Transverse colon (tissue), 4 donors: ENCODE data around the gene SLC19A1. TPM values are rescaled to one million over a fixed set of nuclear protein-coding genes. Genes with fewer than 3 reads are reported as not detected.

Experiments
- DNase-seq: peaks from one replicate; pipeline ENCODE4 v3.0.0-alpha.2; 2019
- H3K27ac ChIP-seq, 4 donors: fragments of 200-600 bp; sonication (generic); 2 replicates each; pipeline ENCODE4 v1.5.1; 2016 to 2018; ENCODE audit warnings: inconsistent platforms in 4 of 4
- H3K27me3 ChIP-seq: fragments of 200-600 bp; sonication (generic); 2 replicates; pipeline ENCODE4 v1.5.1; 2017; ENCODE audit warnings: inconsistent platforms
- H3K36me3 ChIP-seq, 4 donors: fragments of 200-600 bp; sonication (generic); 2 replicates each; pipeline ENCODE4 v1.5.1; 2017 to 2019; ENCODE audit warnings: inconsistent platforms in 4 of 4
- H3K4me1 ChIP-seq, 4 donors: fragments of 200-600 bp; sonication (generic); 2 replicates each; pipeline ENCODE4 v1.5.1; 2017 to 2020; ENCODE audit warnings: inconsistent platforms in 4 of 4
- H3K4me3 ChIP-seq, 4 donors: fragments of 200-600 bp; sonication (generic); 1 replicate in 1 of 4; 2 replicates in 3 of 4; pipeline versions ENCODE4 v1.5.1 to v1.6.1; 2017 to 2019; ENCODE audit warnings: inconsistent platforms in 4 of 4
- H3K9me3 ChIP-seq, 2 donors: fragments of 200-600 bp; sonication (generic); 2 replicates each; pipeline ENCODE4 v1.5.1; 2017 to 2019; ENCODE audit warnings: inconsistent platforms in 2 of 2
- EP300 ChIP-seq: sonication (generic); formaldehyde crosslinking; IDR thresholded peaks from one replicate; pipeline ENCODE4 v1.6.1; 2017; ENCODE audit warnings: antibody characterized with exemption, low read depth
- POLR2A ChIP-seq: fragments of 450-650 bp; IDR thresholded peaks from one replicate; pipeline ENCODE4 v1.6.1; 2016; ENCODE audit warnings: antibody characterized with exemption, mild to moderate bottlenecking, moderate library complexity
- POLR2AphosphoS5 ChIP-seq, 3 donors: sonication (generic); formaldehyde crosslinking; IDR thresholded peaks; one replicate each; pipeline ENCODE4 v1.6.1; 2016; ENCODE audit warnings: antibody characterized with exemption in 3 of 3
- WGBS, 2 donors: methylation state at CpG; one replicate each; pipeline ENCODE4 v1.1.5; 2018; ENCODE audit warnings: low coverage in 1 of 2; 5-methylcytosine and 5-hydroxymethylcytosine counted together
- in situ Hi-C, 4 donors: fragments of 200-750 bp; cut with MboI; loops; one replicate each; pipeline versions ENCODE4 v1.15.0 to v1.15.1; 2017; ENCODE audit warnings: low sequenced_read_pairs in 3 of 4, low pct_ligation_motif_present in 1 of 4, low pct_unique_long_range_greater_than_20kb in 1 of 4
- intact Hi-C: fragments of 100-400 bp; cut with DNase I; formaldehyde crosslinking; loops from one replicate; pipeline ENCODE4 v1.15.1; 2023; ENCODE audit warnings: low total_unique reads
- total RNA-seq, 4 donors: library from RNA; depleted of rRNA; stranded (reverse); fragments of >200 nt; gene quantifications; one replicate each; pipeline ENCODE4 v1.1.0, GENCODE V29; 2016
- TF ChIP-seq, protein P1 (sequence below), 5 experiments: fragments of 200-600 bp in 3 of 5; fragments of 450-650 bp in 2 of 5; sonication (generic) in 3 of 5; IDR thresholded peaks; 1 replicate in 2 of 5; 2 replicates in 3 of 5; pipeline ENCODE4 v1.5.1; 2016 to 2017; ENCODE audit warnings: antibody characterized with exemption in 5 of 5, inconsistent platforms in 3 of 5, mild to moderate bottlenecking in 2 of 5, moderate library complexity in 1 of 5

SLC19A1 gene
- total RNA-seq, 4 donors from 2014 or later: 8.3 to 24.1 (median 17.3) TPM

DNA sequence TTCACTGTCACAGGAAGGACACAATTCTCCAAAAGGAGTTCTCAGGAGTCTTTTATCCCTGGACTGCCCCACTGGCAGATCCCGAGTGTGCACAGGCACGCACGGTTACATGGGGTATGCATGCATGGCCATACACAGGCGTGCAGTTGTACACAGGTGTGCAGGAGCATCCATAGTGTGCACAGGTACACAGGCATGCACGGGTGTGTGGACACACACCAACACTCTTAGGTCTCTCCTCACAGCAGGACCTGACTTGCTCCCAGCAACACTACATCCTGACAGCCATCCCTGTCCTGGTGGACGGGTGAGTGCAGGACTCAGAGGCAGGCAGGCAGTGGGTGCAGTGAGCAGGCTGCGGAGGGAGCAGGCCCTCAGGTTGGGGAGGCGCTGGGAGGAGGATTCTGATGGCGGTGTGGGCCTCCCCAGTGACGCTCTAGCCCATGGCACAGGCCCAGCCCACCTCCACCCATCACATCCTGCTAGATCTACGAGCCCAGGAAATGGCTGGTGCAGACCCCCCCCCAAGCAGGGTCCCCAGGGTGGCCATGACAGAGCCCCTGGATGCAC lies 28.4 kb downstream of the SLC19A1 start:
- H3K4me1 ChIP-seq: peaks cover 0 to 15% (median 6%) of the 10 kb centered on the region in 4 donors
- intact Hi-C loops (no loop called here), in situ Hi-C loops (no loop called here)

DNA sequence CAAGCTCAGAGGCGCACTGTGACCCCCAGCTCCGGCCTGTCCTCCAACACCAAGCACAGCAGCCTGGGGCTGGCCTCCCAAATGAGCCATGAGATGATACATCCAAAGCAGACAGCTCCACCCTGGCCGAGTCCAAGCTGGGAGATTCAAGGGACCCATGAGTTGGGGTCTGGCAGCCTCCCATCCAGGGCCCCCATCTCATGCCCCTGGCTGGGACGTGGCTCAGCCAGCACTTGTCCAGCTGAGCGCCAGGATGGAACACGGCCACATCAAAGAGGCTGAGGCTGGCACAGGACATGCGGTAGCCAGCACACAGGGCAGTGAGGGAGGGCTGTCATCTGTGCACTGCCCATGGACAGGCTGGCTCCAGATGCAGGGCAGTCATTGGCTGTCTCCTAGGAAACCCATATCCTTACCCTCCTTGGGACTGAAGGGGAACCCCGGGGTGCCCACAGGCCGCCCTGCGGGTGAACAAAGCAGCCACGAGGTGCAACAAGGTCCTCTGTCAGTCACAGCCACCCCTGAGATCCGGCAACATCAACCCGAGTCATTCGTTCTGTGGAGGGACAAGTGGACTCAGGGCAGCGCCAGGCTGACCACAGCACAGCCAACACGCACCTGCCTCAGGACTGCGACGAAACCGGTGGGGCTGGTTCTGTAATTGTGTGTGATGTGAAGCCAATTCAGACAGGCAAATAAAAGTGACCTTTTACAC lies 29.1 kb downstream of the SLC19A1 start:
- no peaks in the 10 kb centered on the region for H3K36me3 ChIP-seq
- no peak overlapping the region for H3K27ac ChIP-seq
- no peak overlapping the region for H3K4me3 ChIP-seq
- 72% methylated on average over 16 of the region's 19 CpGs; no CpG with 5 or more reads in 1 of the 2 donors for WGBS, 2 donors
- H3K27me3 ChIP-seq: no peaks in the 10 kb centered on the region
- in situ Hi-C loops (no loop called here), intact Hi-C loops (no loop called here)
- peaks cover 0 to under 1% of the 10 kb centered on the region in 2 donors for H3K9me3 ChIP-seq
- peak; percentile 59 for DNase-seq
- TF ChIP-seq, protein P1, sequence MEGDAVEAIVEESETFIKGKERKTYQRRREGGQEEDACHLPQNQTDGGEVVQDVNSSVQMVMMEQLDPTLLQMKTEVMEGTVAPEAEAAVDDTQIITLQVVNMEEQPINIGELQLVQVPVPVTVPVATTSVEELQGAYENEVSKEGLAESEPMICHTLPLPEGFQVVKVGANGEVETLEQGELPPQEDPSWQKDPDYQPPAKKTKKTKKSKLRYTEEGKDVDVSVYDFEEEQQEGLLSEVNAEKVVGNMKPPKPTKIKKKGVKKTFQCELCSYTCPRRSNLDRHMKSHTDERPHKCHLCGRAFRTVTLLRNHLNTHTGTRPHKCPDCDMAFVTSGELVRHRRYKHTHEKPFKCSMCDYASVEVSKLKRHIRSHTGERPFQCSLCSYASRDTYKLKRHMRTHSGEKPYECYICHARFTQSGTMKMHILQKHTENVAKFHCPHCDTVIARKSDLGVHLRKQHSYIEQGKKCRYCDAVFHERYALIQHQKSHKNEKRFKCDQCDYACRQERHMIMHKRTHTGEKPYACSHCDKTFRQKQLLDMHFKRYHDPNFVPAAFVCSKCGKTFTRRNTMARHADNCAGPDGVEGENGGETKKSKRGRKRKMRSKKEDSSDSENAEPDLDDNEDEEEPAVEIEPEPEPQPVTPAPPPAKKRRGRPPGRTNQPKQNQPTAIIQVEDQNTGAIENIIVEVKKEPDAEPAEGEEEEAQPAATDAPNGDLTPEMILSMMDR (IDR thresholded peaks at IDR 0.05): no peak
- TF ChIP-seq POLR2A (no peak), POLR2AphosphoS5 (IDR thresholded peaks at IDR 0.05) (peak in 1 of 3 donors; percentile 28), EP300 (no peak)
- H3K4me1 ChIP-seq: peaks cover 0 to 15% (median 6%) of the 10 kb centered on the region in 4 donors

More for the DNA sequence above, 28.4 kb downstream of the SLC19A1 start:
- Histone ChIP-seq H3K9me3 (peaks cover 5 to 7% of the 10 kb centered on the region in 2 donors), H3K36me3 (no peaks in the 10 kb centered on the region), H3K27me3 (no peaks in the 10 kb centered on the region), H3K4me3 (no peak overlapping the region), H3K27ac (no peak overlapping the region)
- 53% methylated on average over 7 of the region's 11 CpGs; no CpG with 5 or more reads in 1 of the 2 donors for WGBS, 2 donors
- TF ChIP-seq POLR2A: no peak
- TF ChIP-seq EP300: no peak
- no peak for TF ChIP-seq POLR2AphosphoS5 (IDR thresholded peaks at IDR 0.05)
- TF ChIP-seq, protein P1 (IDR thresholded peaks at IDR 0.05): no peak
- no peak for DNase-seq

GRCh38 chr21:45512626-45513002 lies 29.6 kb downstream of the SLC19A1 start:
- in situ Hi-C loops: no loop called here
- Histone ChIP-seq H3K27ac (no peak overlapping the region), H3K4me3 (no peak overlapping the region), H3K36me3 (no peaks in the 10 kb centered on the region), H3K9me3 (no peaks in the 10 kb centered on the region), H3K27me3 (no peaks in the 10 kb centered on the region), H3K4me1 (peaks cover 0 to 15% (median 6%) of the 10 kb centered on the region in 4 donors)
- TF ChIP-seq POLR2AphosphoS5 (IDR thresholded peaks at IDR 0.05): no peak
- TF ChIP-seq, protein P1 (IDR thresholded peaks at IDR 0.05): no peak
- TF ChIP-seq POLR2A: no peak
- no peak for TF ChIP-seq EP300
- 87 to 100% methylated on average over 3 to 8 of the region's 8 CpGs for WGBS, 2 donors
- intact Hi-C loops: no loop called here
- DNase-seq: no peak

DNA sequence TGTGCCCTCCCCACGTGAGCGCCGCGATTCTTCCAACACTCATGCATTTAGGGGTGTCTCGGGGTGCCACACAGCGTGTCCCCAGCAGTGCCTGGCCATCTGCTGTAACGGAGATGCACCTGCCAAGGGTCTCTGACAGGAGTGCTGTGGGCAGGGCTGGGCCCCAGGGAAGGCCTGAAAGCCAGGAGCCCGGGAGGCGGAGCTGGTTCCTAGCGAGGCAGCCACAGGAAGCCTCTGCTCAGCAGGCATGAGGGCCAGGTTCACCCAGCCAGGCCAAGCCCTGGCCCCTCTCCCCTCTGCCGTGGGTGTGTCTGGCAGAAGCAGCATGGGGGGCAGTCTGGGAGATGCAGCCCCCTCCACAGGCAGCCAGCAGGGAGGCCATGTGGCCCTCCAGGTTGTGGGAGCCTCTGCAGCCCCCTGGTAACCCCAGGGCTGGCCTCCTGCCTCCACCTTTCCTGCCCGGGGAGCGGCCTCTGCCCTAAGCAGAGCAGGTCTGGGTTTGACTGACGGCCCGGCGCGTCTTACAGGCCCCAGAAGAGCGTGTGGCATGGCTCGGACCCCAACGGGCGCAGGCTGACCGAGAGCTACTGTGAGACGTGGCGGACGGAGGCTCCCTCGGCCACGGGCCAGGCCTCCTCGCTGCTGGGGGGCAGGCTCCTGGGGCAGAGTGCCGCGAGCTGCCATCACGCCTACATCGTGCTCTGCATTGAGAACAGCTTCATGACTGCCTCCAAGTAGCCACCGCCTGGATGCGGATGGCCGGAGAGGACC lies 30.4 kb downstream of the SLC19A1 start:
- Histone ChIP-seq H3K9me3 (no peaks in the 10 kb centered on the region), H3K27ac (no peak overlapping the region), H3K27me3 (no peaks in the 10 kb centered on the region), H3K4me1 (peaks cover 0 to 15% (median 6%) of the 10 kb centered on the region in 4 donors), H3K4me3 (no peak overlapping the region), H3K36me3 (no peaks in the 10 kb centered on the region)
- in situ Hi-C loops: no loop called here
- DNase-seq: no peak
- intact Hi-C loops: no loop called here
- WGBS, 2 donors: 86% methylated on average over 35 of the region's 35 CpGs; no CpG with 5 or more reads in 1 of the 2 donors
- no peak for TF ChIP-seq POLR2A
- TF ChIP-seq, protein P1 (IDR thresholded peaks at IDR 0.05): no peak
- no peak for TF ChIP-seq POLR2AphosphoS5 (IDR thresholded peaks at IDR 0.05)
- TF ChIP-seq EP300: no peak
